ENCODE data around the gene KIF11.

KIF11 gene

DNA sequence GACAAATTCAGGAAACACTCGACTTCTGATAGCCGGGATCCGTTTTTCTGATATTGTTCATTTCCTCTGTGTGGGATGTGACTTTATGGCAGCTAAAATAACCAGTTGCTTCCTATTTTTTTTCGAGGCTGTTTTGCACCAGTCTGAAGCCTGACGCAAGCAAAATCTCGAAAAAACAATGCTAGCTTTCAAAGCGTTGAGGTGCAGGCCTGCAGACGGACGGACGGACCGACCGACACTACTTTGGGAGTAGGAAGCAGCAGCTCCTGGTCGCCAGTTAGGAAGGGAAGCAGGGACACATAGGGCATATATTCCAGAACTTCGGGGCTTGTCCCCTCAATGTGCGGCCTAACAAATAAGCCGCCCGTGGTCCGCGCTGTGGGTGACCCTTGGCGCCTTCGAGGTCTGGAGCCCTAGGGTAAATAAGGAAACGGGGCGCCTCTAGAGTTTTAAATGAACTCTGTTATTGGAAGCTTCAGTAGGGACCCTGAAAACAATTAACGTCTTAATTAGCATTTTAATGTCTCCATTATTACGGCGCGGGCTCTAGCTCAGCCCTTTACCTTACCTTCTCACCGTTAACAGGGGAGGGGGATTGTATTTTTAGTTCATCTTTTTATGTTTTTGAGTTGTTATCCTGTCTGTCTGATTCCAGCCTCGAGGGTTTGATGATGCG, 98.1 kb downstream of the KIF11 start:
- H3K4me3 ChIP-seq (ENCODE audit: low read depth, low read length), result no peak overlapping the region
- TF ChIP-seq, protein P1, sequence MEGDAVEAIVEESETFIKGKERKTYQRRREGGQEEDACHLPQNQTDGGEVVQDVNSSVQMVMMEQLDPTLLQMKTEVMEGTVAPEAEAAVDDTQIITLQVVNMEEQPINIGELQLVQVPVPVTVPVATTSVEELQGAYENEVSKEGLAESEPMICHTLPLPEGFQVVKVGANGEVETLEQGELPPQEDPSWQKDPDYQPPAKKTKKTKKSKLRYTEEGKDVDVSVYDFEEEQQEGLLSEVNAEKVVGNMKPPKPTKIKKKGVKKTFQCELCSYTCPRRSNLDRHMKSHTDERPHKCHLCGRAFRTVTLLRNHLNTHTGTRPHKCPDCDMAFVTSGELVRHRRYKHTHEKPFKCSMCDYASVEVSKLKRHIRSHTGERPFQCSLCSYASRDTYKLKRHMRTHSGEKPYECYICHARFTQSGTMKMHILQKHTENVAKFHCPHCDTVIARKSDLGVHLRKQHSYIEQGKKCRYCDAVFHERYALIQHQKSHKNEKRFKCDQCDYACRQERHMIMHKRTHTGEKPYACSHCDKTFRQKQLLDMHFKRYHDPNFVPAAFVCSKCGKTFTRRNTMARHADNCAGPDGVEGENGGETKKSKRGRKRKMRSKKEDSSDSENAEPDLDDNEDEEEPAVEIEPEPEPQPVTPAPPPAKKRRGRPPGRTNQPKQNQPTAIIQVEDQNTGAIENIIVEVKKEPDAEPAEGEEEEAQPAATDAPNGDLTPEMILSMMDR (IDR thresholded peaks at IDR 0.05; ENCODE audit: low read depth, low read length, missing control alignments), result no peak

DNA sequence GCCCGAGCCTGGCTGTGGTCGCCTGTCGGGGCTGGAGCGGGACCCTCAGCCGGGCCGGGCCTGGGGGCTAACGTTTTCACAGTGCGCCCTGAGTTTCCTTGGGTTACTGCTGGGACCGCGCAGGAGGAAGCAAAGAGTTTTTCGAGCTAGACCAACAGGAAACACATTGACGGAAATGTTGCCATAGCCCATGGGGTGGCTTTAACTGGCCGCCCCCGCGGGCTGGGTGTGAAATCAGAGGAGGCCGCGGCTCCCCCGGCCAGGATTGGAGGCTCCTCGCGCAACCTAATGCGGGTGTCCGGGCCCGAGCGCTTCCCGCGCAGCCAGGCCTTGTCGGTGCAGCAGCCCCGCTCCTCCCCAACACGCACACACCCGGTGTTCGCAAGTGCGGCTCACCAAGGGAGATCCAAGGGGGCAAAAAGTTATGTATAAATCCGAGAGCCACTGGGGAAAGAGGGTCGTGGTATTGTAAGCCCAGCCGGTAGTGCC, 98.7 kb downstream of the KIF11 start:
- H3K4me3 ChIP-seq (ENCODE audit: low read depth, low read length), result peak overlapping the region; percentile 5; the same call in 1 of the 2 replicates
- no peak for DNase-seq (ENCODE audit: low read depth)
- TF ChIP-seq, protein P1 (IDR thresholded peaks at IDR 0.05; ENCODE audit: low read depth, low read length, missing control alignments), result no peak

More for the DNA sequence above, 98.1 kb downstream of the KIF11 start:
- no peak for DNase-seq (ENCODE audit: low read depth)

DNA sequence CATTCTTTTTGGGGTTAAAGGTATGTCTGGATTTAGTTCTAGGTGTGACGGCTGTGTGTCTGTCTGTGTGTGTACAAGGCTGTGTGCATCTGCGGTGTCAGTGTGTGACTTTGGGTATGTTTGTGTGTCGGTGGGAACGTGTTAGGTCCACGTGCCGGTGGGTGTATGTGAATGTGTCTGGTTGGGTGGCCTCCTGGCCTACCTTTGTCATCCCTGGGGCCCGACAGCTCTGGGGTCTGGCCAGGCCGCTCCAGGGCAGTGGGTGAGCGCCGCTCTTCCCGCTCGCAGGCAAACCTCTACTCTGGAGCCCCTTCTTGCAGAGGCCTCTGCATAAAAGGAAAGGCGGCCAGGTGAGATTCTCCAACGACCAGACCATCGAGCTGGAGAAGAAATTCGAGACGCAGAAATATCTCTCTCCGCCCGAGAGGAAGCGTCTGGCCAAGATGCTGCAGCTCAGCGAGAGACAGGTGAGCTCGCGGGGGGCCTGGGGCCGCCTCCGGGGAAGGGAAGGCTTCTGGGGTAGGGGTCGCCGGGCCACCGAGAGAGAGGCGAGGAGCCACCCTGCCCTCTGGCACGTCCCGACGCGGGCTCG, 99.2 kb downstream of the KIF11 start:
- no peak for DNase-seq (ENCODE audit: low read depth)
- TF ChIP-seq, protein P1 (IDR thresholded peaks at IDR 0.05; ENCODE audit: low read depth, low read length, missing control alignments), result no peak
- peak overlapping the region; percentile 5; the same call in 1 of the 2 replicates for H3K4me3 ChIP-seq (ENCODE audit: low read depth, low read length)

DNA sequence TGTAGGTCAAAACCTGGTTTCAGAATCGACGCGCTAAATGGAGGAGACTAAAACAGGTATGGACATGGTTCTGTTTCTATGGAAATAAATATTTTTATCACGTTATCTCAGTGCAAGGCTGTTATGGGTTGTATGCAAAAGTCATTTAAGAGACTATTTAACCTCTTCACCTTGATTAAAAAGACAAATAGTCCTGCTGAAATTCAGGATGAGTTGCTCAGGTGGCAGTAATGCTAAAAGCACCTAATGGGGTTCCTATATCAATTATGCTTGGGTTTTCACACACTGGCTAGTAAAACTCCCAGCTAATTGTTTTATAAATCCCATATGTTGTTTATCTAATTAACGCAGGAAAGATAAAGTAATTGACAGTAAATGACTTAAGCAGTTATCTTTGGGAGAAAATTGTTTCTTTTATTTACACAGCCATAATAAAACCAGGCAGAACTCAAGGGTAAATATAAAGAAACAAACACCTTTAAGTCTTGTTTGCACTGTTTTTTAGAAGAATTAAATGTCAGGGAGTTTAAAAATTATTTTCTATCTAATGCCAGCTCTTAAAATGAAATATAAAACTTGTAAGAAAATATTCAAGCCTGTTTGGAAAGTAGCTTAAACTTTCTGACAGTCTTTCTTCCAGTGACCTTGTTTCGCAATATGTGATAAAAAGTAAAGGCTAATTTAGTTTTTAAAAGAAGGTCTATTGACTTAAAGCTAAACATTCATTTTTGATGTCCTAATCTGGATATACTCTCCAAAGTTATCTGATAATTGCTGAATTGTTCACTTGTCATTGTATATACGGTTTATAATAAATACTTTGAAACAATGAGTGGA, 100.0 kb downstream of the KIF11 start:
- TF ChIP-seq, protein P1 (IDR thresholded peaks at IDR 0.05; ENCODE audit: low read depth, low read length, missing control alignments), result no peak
- H3K4me3 ChIP-seq (ENCODE audit: low read depth, low read length), result no peak overlapping the region
- no peak for DNase-seq (ENCODE audit: low read depth)

DNA sequence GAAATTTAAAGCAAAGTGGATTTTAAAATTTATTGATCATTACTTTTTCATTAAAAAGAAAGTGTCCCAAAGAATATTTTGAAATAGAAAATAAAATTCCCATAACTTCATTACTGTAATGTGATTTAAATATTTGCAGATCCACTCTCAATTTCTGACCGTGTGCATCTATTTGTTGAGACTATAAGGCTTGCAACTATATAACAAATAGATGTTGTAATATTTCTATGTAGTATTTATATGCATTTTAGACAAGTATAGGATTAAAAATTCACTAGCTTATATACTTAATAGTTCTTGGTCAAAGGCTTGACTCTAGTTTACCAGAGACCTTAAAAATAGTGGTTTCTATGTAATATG, 100.6 kb downstream of the KIF11 start:
- TF ChIP-seq, protein P1 (IDR thresholded peaks at IDR 0.05; ENCODE audit: low read depth, low read length, missing control alignments), result no peak
- DNase-seq (ENCODE audit: low read depth), result no peak
- H3K4me3 ChIP-seq (ENCODE audit: low read depth, low read length), result no peak overlapping the region

DNA sequence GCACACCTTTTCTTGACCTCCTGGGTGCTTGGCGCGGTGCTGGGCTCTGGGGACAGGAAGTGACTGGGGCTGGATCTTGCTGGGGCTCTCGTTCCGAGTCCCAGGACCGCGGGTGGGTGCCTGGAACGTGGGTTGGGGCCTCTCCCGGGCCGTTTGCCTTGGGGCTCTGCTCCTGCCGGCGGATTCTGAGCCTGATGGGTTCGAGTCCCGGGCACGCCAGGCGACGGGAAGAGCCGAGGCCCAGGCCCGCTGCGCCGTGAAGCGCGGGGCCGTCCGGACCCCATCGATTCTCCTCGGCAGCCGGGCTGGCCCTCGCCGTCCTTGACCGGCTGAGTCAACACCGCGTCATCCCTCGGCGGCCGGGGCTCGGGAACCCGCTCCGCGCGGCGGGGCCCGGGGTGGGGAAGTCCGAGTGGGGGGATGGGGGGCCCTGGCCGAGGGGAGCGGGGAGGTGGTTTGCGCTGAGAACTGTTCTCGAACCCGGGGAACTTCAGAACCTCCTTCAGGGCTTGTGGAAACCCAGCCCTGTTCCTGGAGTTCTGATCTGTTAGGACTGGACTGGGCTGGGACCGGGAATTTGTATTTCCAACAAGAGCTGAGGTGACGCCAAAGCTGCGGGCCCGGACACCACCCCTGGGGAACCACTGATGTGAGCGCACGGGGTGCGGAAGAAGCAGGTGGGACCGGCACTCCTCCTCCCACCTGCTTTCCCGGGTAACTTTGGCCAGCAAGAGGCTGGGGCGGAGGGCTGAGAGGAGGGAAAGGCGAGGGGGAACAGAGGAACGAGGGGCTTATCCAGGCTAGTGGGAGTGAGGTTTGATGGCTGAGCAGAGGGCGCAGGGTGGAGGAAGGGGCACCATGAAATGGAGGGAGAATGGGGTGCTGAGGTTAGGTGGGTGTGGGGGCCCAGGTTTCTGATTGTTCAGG, 103.0 kb downstream of the KIF11 start:
- TF ChIP-seq, protein P1 (IDR thresholded peaks at IDR 0.05; ENCODE audit: low read depth, low read length, missing control alignments), result no peak
- DNase-seq (ENCODE audit: low read depth), result no peak
- no peak overlapping the region for H3K4me3 ChIP-seq (ENCODE audit: low read depth, low read length)

Measured in GM12864 (cell line).